ENCODE data around the gene TADA2B. TPM values are rescaled to one million over a fixed set of nuclear protein-coding genes. Genes with fewer than 3 reads are reported as not detected.

TADA2B gene, protein sequence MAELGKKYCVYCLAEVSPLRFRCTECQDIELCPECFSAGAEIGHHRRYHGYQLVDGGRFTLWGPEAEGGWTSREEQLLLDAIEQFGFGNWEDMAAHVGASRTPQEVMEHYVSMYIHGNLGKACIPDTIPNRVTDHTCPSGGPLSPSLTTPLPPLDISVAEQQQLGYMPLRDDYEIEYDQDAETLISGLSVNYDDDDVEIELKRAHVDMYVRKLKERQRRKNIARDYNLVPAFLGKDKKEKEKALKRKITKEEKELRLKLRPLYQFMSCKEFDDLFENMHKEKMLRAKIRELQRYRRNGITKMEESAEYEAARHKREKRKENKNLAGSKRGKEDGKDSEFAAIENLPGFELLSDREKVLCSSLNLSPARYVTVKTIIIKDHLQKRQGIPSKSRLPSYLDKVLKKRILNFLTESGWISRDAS
- 11.1 and 11.9 TPM in 2 replicates for total RNA-seq

DNA sequence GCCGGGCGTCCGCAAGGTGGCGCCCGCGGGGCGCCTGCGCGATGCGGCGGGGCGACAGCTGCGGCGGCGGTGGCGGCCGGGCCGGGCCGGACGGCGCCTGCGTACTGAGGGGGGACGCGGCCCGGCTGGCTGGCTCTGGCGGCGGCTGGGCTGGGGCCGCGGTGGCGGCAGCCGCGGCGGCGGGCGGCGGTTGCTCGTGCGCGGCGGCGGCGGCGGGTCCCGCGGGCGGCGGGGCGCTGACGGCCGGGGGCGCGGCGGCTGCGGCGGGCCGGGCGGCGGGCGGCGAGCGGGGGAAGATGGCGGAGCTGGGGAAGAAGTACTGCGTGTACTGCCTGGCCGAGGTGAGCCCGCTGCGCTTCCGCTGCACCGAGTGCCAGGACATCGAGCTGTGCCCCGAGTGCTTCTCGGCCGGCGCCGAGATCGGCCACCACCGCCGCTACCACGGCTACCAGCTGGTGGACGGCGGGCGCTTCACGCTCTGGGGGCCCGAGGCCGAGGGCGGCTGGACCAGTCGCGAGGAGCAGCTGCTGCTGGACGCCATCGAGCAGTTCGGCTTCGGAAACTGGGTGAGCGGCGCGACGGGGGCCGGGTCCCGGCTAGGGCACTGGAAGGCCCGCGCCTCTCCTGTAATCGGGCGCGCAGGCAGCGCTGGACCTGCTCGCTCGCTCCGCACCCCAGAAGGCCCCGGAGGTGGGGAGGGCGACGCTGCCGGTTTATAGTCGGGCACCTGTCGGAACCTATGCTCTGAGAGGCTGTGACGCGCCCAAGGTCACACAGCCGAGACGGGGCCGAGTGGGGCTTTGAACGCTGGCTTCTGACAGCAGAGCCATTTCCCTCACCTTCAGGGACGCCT, at the start of gene TADA2B:
Gene TADA2B, plus strand, starts transcription at position 89 of the 853 bp plus-strand sequence. Its CDS starts 208 bp downstream, at position 297.

DNA sequence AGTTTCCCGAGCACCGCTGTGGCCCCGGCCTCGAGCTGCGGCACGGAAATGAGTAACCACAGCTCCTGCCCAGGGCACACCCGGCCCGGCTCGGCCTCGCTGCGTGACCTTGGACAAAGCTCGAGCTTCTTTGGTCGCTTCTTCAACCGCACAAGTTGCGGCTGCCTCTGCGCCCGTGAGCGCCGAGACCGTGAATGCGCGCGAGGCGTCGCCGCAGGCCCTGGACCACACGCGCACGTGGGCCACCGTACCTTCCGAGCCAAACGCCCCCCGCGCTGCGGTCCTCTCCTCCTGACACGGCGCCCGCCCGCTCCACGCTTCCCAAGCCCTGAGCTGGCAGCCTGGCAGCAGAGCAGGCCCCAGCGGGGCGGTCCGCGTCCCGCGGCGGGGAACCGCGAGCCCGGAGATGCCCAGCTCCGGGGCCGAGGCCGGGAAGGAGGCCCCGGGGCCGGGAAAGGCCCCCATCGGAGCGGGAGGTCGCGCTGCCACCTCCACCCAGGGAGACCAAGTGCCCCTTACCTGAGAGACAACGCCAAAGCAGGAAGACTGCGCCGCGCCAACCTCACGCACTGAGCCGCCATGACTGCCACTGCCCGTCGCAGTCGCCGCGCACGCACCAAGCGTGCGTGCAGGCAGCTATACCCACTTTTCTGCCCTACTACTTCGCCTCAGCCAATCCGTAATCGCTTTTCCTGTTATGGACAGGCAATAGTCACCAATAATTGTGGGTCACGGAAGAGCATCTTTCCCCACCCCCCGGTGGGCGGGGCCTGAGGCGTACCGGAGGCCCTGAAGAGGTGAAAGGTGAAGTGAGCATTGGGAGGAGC, 24.5 kb downstream of the TADA2B start, which contains the start of gene GRPEL1:
Gene GRPEL1, minus strand, starts transcription at position 613 of the 827 bp plus-strand sequence. Its CDS starts 32 bp downstream, at position 581.

Other genes starting within 250 kb of the TADA2B start
- 19.4 and 30.6 TPM in 2 replicates for gene TBC1D14, start 133.5 kb upstream of the TADA2B start, total RNA-seq
- gene GRPEL1, start 24.7 kb downstream of the TADA2B start, total RNA-seq: 9.2 and 21.7 TPM in 2 replicates
- 0.58 and 4.3 TPM in 2 replicates for gene SORCS2, start 149.2 kb downstream of the TADA2B start, total RNA-seq

Data from pericardium fibroblast (primary cell).